A549 (cell line): ENCODE measurements around the gene RABGAP1L. TPM values are rescaled to one million over a fixed set of nuclear protein-coding genes. Genes with fewer than 3 reads are reported as not detected.

Source experiments
- ATAC-seq, 2 experiments: fragments of 200-7000 bp in 1 of 2; fragments of >200 bp in 1 of 2; cut with Nextera tagmentation in 1 of 2; cut with Tn5 transposase in 1 of 2; 3 replicates each; pipeline versions ENCODE4 v1.8.0 to v1.9.1; 2018 to 2020; ENCODE audit warnings: mild to moderate bottlenecking in 1 of 2, moderate library complexity in 1 of 2
- CTCF ChIA-PET: fragments of 300-600 bp; sonication (Branson Sonifier 250); formaldehyde crosslinking; extraction: SDS; loops from one replicate; lab custom pipeline; 2021; ENCODE audit warnings: antibody characterized with exemption, inconsistent platforms; lab: Yijun Ruan, JAX
- POLR2A ChIA-PET: fragments of 350-600 bp; formaldehyde crosslinking; extraction: SDS; loops from one replicate; lab custom pipeline; 2021; ENCODE audit warnings: antibody characterized with exemption, inconsistent platforms; lab: Yijun Ruan, JAX
- DNase-seq, 2 experiments: peaks; one replicate each; pipeline versions ENCODE4 v3.0.0 to v3.0.0-alpha.2; 2011 to 2016; ENCODE audit warnings: low read depth in 1 of 2, low spot score in 1 of 2
- FAIRE-seq: peaks from 2 replicates; lab custom pipeline; 2011; peaks lifted over from hg19 to GRCh38; lab: Jason Lieb, UNC
- H3K27ac ChIP-seq, 2 experiments: fragments of >200 bp; sonication (Bioruptor Twin); formaldehyde crosslinking; 3 replicates each; pipeline ENCODE4 v1.5.1; 2016 to 2017
- H3K4me1 ChIP-seq: fragments of >200 bp; sonication (Bioruptor Twin); formaldehyde crosslinking; 3 replicates; pipeline ENCODE4 v1.6.1; 2016
- H3K4me2 ChIP-seq: fragments of >200 bp; sonication (Bioruptor Twin); formaldehyde crosslinking; 3 replicates; pipeline ENCODE4 v1.6.1; 2016
- H3K4me3 ChIP-seq: fragments of >200 bp; sonication (Bioruptor Twin); formaldehyde crosslinking; 3 replicates; pipeline ENCODE4 v1.5.1; 2016
- H3K9me3 ChIP-seq: fragments of >200 bp; sonication (Bioruptor Twin); formaldehyde crosslinking; 3 replicates; pipeline ENCODE4 v1.6.1; 2016
- CHD2 ChIP-seq: fragments of 150-350 bp; IDR thresholded peaks from 2 replicates; pipeline ENCODE4 v1.6.1; 2014; ENCODE audit warnings: low read length; ENCODE audit not compliant: partially characterized antibody
- CTCF ChIP-seq: fragments of >200 bp; sonication (Bioruptor Twin); formaldehyde crosslinking; IDR thresholded peaks from 3 replicates; pipeline ENCODE4 v1.5.1; 2016
- EHMT2 ChIP-seq: fragments of 200-600 bp; sonication (generic); IDR thresholded peaks from 2 replicates; pipeline ENCODE4 v1.6.1; 2016; ENCODE audit warnings: antibody characterized with exemption, low read depth, mild to moderate bottlenecking, moderate library complexity
- EP300 ChIP-seq, 2 experiments: fragments of >200 bp; sonication (Bioruptor Twin); formaldehyde crosslinking; IDR thresholded peaks; 2 replicates in 1 of 2; 3 replicates in 1 of 2; pipeline ENCODE4 v1.6.1; 2016 to 2017
- ESRRA ChIP-seq: fragments of 150-350 bp; IDR thresholded peaks from 2 replicates; pipeline ENCODE4 v1.6.1; 2014; ENCODE audit warnings: mild to moderate bottlenecking, low read length, borderline replicate concordance
- FOSB ChIP-seq: fragments of 250-450 bp; sonication (Bioruptor Pico); IDR thresholded peaks from 2 replicates; pipeline ENCODE4 v1.5.0; 2020; ENCODE audit warnings: mild to moderate bottlenecking, moderate library complexity
- FOSL2 ChIP-seq, 2 experiments: fragments of 450-650 bp in 1 of 2; fragments of >200 bp in 1 of 2; sonication (Bioruptor Twin) in 1 of 2; formaldehyde crosslinking; IDR thresholded peaks; 2 replicates each; pipeline versions ENCODE4 v1.5.0 to v1.6.1; 2016 to 2020; ENCODE audit warnings: mild to moderate bottlenecking in 1 of 2, moderate library complexity in 1 of 2
- FOXS1 ChIP-seq: fragments of 250-450 bp; sonication (Bioruptor Pico); IDR thresholded peaks from 2 replicates; pipeline ENCODE4 v1.5.0; 2020; ENCODE audit warnings: mild to moderate bottlenecking, moderate library complexity
- GATA3 ChIP-seq: IDR thresholded peaks from 2 replicates; pipeline ENCODE4 v1.6.1; 2012; ENCODE audit warnings: borderline replicate concordance
- HOXB13 ChIP-seq: fragments of 250-450 bp; sonication (Bioruptor Pico); IDR thresholded peaks from 2 replicates; pipeline ENCODE4 v1.5.0; 2020; ENCODE audit warnings: low read depth, mild to moderate bottlenecking, moderate library complexity
- JUNB ChIP-seq: fragments of >200 bp; sonication (Bioruptor Twin); formaldehyde crosslinking; IDR thresholded peaks from 2 replicates; pipeline ENCODE4 v1.6.1; 2016
- KDM5A ChIP-seq: fragments of 200-600 bp; sonication (generic); IDR thresholded peaks from 2 replicates; pipeline ENCODE4 v1.6.1; 2016; ENCODE audit warnings: antibody characterized with exemption, mild to moderate bottlenecking
- POLR2AphosphoS2 ChIP-seq: conservative IDR thresholded peaks from 2 replicates; pipeline ENCODE4 v1.6.1; 2012; ENCODE audit warnings: low read length, improper control_type of control experiment, inconsistent platforms
- RCOR1 ChIP-seq: fragments of 150-350 bp; IDR thresholded peaks from 2 replicates; pipeline ENCODE4 v1.6.1; 2014; ENCODE audit warnings: antibody characterized with exemption, low read length, low read depth
- RFX5 ChIP-seq: fragments of 450-650 bp; IDR thresholded peaks from 2 replicates; pipeline ENCODE4 v1.7.1; 2014; ENCODE audit warnings: antibody characterized with exemption, mild to moderate bottlenecking, moderate library complexity
- RNF2 ChIP-seq: fragments of 200-600 bp; sonication (generic); IDR thresholded peaks from 2 replicates; pipeline ENCODE4 v1.6.1; 2016; ENCODE audit warnings: low read depth, mild to moderate bottlenecking, antibody characterized with exemption, moderate library complexity, borderline replicate concordance
- SREBF2 ChIP-seq: fragments of 450-650 bp; IDR thresholded peaks from 2 replicates; pipeline ENCODE4 v1.6.1; 2014; ENCODE audit warnings: mild to moderate bottlenecking, moderate library complexity
- TP53 ChIP-seq: fragments of 250-450 bp; sonication (Bioruptor Pico); IDR thresholded peaks from 2 replicates; pipeline ENCODE4 v1.5.0; 2021; ENCODE audit warnings: mild to moderate bottlenecking, moderate library complexity
- USF2 ChIP-seq: fragments of 450-650 bp; IDR thresholded peaks from 2 replicates; pipeline ENCODE4 v1.6.1; 2014; ENCODE audit warnings: antibody characterized with exemption
- ZFP36 ChIP-seq: fragments of 450-650 bp; IDR thresholded peaks from 2 replicates; pipeline ENCODE4 v1.6.1; 2014; ENCODE audit warnings: borderline replicate concordance; ENCODE audit not compliant: partially characterized antibody
- ZNF302 ChIP-seq: fragments of 250-450 bp; sonication (Bioruptor Pico); IDR thresholded peaks from 2 replicates; pipeline ENCODE4 v1.9.0; 2021; ENCODE audit warnings: inconsistent platforms, mild to moderate bottlenecking, moderate library complexity
- WGBS: methylation state at CpG from one replicate; pipeline ENCODE4 v1.1.6; 2017; ENCODE audit errors: missing lambda C conversion rate; 5-methylcytosine and 5-hydroxymethylcytosine counted together
- polyA plus RNA-seq, 4 experiments: library from polyadenylated mRNA; depleted of rRNA in 3 of 4; stranded (reverse); fragments of >200 nt; fragmentation: RNase III in 1 of 4; extraction: RNeasy Plus Mini Kit Qiagen cat#74134 plus additional on column Dnase treatment in 1 of 4; gene quantifications; 2 replicates in 3 of 4; 3 replicates in 1 of 4; pipeline ENCODE4 v1.2.3, GENCODE V29; 2011 to 2017
- TF ChIP-seq, protein P1 (sequence below): IDR thresholded peaks from 2 replicates; pipeline ENCODE4 v1.6.1; 2012; ENCODE audit warnings: low read depth, borderline replicate concordance
- TF ChIP-seq, protein P2 (sequence below): fragments of 250-450 bp; sonication (Bioruptor Pico); IDR thresholded peaks from 2 replicates; pipeline ENCODE4 v1.5.0; 2021; ENCODE audit warnings: mild to moderate bottlenecking, moderate library complexity, borderline replicate concordance

The RABGAP1L gene
- polyA plus RNA-seq, 2 of the 4 experiments (the other 2 are of a cell fraction) = 8.2 to 18.6 TPM

GRCh38 chr1:174690266-174690665, 530.9 kb downstream of the RABGAP1L start:
- Histone ChIP-seq H3K4me1 (no peaks in the 10 kb centered on the region), H3K9me3 (no peaks in the 10 kb centered on the region), H3K4me2 (no peak overlapping the region), H3K4me3 (no peak overlapping the region), H3K27ac (no peak overlapping the region)
- TF ChIP-seq ZFP36 (no peak), SREBF2 (no peak), RFX5 (no peak), HOXB13 (no peak), USF2 (no peak), ESRRA (no peak), RNF2 (no peak), TP53 (CRISPR knock-in tag) (no peak), EHMT2 (no peak), FOXS1 (CRISPR knock-in tag) (no peak), GATA3 (no peak), FOSB (CRISPR knock-in tag) (no peak), CHD2 (no peak), CTCF (no peak), FOSL2 (IDR thresholded peaks at IDR 0.05) (no peak), FOSL2 (CRISPR knock-in tag; IDR thresholded peaks at IDR 0.05) (no peak), ZNF302 (CRISPR knock-in tag) (no peak)
- TF ChIP-seq, protein P1, sequence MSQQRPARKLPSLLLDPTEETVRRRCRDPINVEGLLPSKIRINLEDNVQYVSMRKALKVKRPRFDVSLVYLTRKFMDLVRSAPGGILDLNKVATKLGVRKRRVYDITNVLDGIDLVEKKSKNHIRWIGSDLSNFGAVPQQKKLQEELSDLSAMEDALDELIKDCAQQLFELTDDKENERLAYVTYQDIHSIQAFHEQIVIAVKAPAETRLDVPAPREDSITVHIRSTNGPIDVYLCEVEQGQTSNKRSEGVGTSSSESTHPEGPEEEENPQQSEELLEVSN = no peak
- TF ChIP-seq, protein P2, sequence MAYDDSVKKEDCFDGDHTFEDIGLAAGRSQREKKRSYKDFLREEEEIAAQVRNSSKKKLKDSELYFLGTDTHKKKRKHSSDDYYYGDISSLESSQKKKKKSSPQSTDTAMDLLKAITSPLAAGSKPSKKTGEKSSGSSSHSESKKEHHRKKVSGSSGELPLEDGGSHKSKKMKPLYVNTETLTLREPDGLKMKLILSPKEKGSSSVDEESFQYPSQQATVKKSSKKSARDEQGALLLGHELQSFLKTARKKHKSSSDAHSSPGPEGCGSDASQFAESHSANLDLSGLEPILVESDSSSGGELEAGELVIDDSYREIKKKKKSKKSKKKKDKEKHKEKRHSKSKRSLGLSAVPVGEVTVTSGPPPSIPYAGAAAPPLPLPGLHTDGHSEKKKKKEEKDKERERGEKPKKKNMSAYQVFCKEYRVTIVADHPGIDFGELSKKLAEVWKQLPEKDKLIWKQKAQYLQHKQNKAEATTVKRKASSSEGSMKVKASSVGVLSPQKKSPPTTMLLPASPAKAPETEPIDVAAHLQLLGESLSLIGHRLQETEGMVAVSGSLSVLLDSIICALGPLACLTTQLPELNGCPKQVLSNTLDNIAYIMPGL (CRISPR knock-in tag) = no peak
- no peak for ATAC-seq
- ChIA-PET POLR2A (no interaction called here), CTCF (no interaction called here)
- no peak for FAIRE-seq
- DNase-seq = no peak

DNA sequence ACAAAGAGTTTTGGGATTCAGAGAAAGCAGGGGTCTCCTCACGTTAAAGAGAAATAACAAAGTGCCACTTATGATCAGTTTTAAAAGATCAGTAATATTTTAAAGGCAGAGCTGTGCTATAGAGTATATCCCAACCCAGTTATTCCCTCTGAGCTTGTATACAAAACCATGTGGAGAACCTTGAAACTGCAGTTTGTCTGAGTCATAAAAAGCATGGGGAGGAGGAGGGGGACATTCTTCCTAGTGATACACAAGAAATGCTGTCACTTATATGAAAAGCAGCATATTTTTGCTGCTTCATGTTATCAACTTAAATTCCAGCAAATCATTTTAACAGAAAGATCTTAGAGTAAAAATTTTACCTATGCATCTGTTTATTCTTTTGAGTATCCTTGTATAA, 533.0 kb downstream of the RABGAP1L start:
- FAIRE-seq = no peak
- CTCF ChIA-PET = no interaction called here

More for the DNA sequence above, 533.0 kb downstream of the RABGAP1L start:
- no peak overlapping the region for H3K4me3 ChIP-seq
- H3K4me2 ChIP-seq = no peak overlapping the region
- DNase-seq = peak in 1 of 2 experiments; percentile 9
- no peak for TF ChIP-seq FOSL2 (IDR thresholded peaks at IDR 0.05)
- TF ChIP-seq FOSL2 (CRISPR knock-in tag; IDR thresholded peaks at IDR 0.05) = peak; percentile 13; the same call in 1 of the 2 replicates
- TF ChIP-seq KDM5A = no peak
- TF ChIP-seq POLR2AphosphoS2 = no peak
- no peak for TF ChIP-seq RCOR1
- TF ChIP-seq EP300 (IDR thresholded peaks at IDR 0.05) = no peak
- no peak for TF ChIP-seq CHD2
- no peak for TF ChIP-seq FOXS1 (CRISPR knock-in tag)
- TF ChIP-seq JUNB = no peak
- H3K9me3 ChIP-seq = no peaks in the 10 kb centered on the region
- ATAC-seq = peak in 1 of 2 experiments; percentile 74; a peak in 3 of 6 replicates
- H3K4me1 ChIP-seq = no peaks in the 10 kb centered on the region
- no peak overlapping the region for H3K27ac ChIP-seq
- POLR2A ChIA-PET = no interaction called here
- 53% methylated on average over 1 of the region's 1 CpG for WGBS
